ENCODE measurements around the gene ASCC1. TPM values are rescaled to one million over a fixed set of nuclear protein-coding genes. Genes with fewer than 3 reads are reported as not detected.
A peak's percentile ranks its signal among the peaks of the same experiment; 100 is the strongest.

The ASCC1 gene
- total RNA-seq, 2 experiments from 2014 or later, result 28.5 to 34.4 TPM

- no peaks in the 10 kb centered on the region for H3K27me3 Mint-ChIP-seq
- ATAC-seq (ENCODE audit: low read depth) (no peak), DNase-seq (no peak)
- POLR2A ChIA-PET, result interaction anchor here (0.6 kb wide), 1 partner anchor 32 kb away, joined by 3 read pairs; no protein-coding TSS in a partner anchor
- peak overlapping the region; percentile 71 for H3K4me3 Mint-ChIP-seq
- no peaks in the 10 kb centered on the region for H3K9me3 Mint-ChIP-seq
- peak overlapping the region; percentile 76 for H3K27ac Mint-ChIP-seq
- H3K36me3 Mint-ChIP-seq, result peaks cover 48% of the 10 kb centered on the region
- H3K4me1 Mint-ChIP-seq, result peaks cover 76% of the 10 kb centered on the region
Observed at GRCh38 chr10:72081772-72082590, 134.1 kb downstream of the ASCC1 start.

- no peaks in the 10 kb centered on the region for H3K9me3 Mint-ChIP-seq
- ATAC-seq (ENCODE audit: low read depth) (no peak), DNase-seq (no peak)
- POLR2A ChIA-PET, result interaction anchor here (0.9 kb wide), 1 partner anchor 135 kb away, joined by 3 read pairs; the partner anchor contains the start of genes ANAPC16 and ASCC1
- H3K36me3 Mint-ChIP-seq, result peaks cover 46% of the 10 kb centered on the region
- H3K4me3 Mint-ChIP-seq, result peak overlapping the region; percentile 71
- peak overlapping the region; percentile 76 for H3K27ac Mint-ChIP-seq
- H3K4me1 Mint-ChIP-seq, result peaks cover 81% of the 10 kb centered on the region
- no peaks in the 10 kb centered on the region for H3K27me3 Mint-ChIP-seq
Observed at GRCh38 chr10:72081210-72081609, 134.9 kb downstream of the ASCC1 start.

GRCh38 chr10:72080042-72080975 lies 135.8 kb downstream of the ASCC1 start:
- Mint-ChIP-seq H3K4me3 (peak overlapping the region; percentile 71), H3K4me1 (peaks cover 78% of the 10 kb centered on the region), H3K27ac (peak overlapping the region; percentile 83), H3K36me3 (peaks cover 42% of the 10 kb centered on the region), H3K27me3 (no peaks in the 10 kb centered on the region), H3K9me3 (no peaks in the 10 kb centered on the region)
- no peak for ATAC-seq (ENCODE audit: low read depth)
- POLR2A ChIA-PET, result interaction anchor here (0.6 to 2.7 kb wide), 5 partner anchors 8 to 255 kb away, joined by 3 to 29 read pairs (median 4); partner anchors contain the start of genes ANAPC16, ASCC1 and SPOCK2
- no peak for DNase-seq

- peaks cover 36% of the 10 kb centered on the region for H3K36me3 Mint-ChIP-seq
- H3K27ac Mint-ChIP-seq, result peak overlapping the region; percentile 83
- peaks cover 72% of the 10 kb centered on the region for H3K4me1 Mint-ChIP-seq
- DNase-seq (peak; percentile 57), ATAC-seq (ENCODE audit: low read depth) (peak; percentile 43)
- POLR2A ChIA-PET, result interaction anchor here (0.6 to 2.7 kb wide), 7 partner anchors 9 to 256 kb away, joined by 3 to 29 read pairs (median 4); partner anchors contain the start of gene SPOCK2
- no peaks in the 10 kb centered on the region for H3K9me3 Mint-ChIP-seq
- peak overlapping the region; percentile 71 for H3K4me3 Mint-ChIP-seq
- H3K27me3 Mint-ChIP-seq, result no peaks in the 10 kb centered on the region
Observed at GRCh38 chr10:72079356-72079755, 136.7 kb downstream of the ASCC1 start.

- Mint-ChIP-seq H3K36me3 (peaks cover 40% of the 10 kb centered on the region), H3K4me1 (peaks cover 62% of the 10 kb centered on the region), H3K9me3 (no peaks in the 10 kb centered on the region), H3K27ac (peak overlapping the region; percentile 81), H3K4me3 (peak overlapping the region; percentile 59), H3K27me3 (no peaks in the 10 kb centered on the region)
- POLR2A ChIA-PET, result interaction anchor here (2.0 to 2.4 kb wide), 2 partner anchors 8 to 12 kb away, joined by 5 to 9 read pairs; no protein-coding TSS in a partner anchor
- peak; percentile 23 for DNase-seq
- no peak for ATAC-seq (ENCODE audit: low read depth)
Observed at GRCh38 chr10:72077275-72077990, 138.6 kb downstream of the ASCC1 start.

- ATAC-seq (ENCODE audit: low read depth), result no peak
- H3K4me3 Mint-ChIP-seq, result peak overlapping the region; percentile 7
- POLR2A ChIA-PET, result interaction anchor here (2.0 to 2.4 kb wide), 2 partner anchors 9 to 13 kb away, joined by 5 to 9 read pairs; no protein-coding TSS in a partner anchor
- H3K4me1 Mint-ChIP-seq, result peaks cover 59% of the 10 kb centered on the region
- no peaks in the 10 kb centered on the region for H3K9me3 Mint-ChIP-seq
- peak overlapping the region; percentile 50 for H3K27ac Mint-ChIP-seq
- no peaks in the 10 kb centered on the region for H3K27me3 Mint-ChIP-seq
- peaks cover 43% of the 10 kb centered on the region for H3K36me3 Mint-ChIP-seq
- no peak for DNase-seq
Observed at GRCh38 chr10:72076756-72077155, 139.3 kb downstream of the ASCC1 start.

GRCh38 chr10:72075376-72076115 lies 140.5 kb downstream of the ASCC1 start:
- DNase-seq, result no peak
- Mint-ChIP-seq H3K9me3 (no peaks in the 10 kb centered on the region), H3K27ac (peak overlapping the region; percentile 64), H3K4me1 (peaks cover 61% of the 10 kb centered on the region), H3K36me3 (peaks cover 42% of the 10 kb centered on the region), H3K27me3 (no peaks in the 10 kb centered on the region), H3K4me3 (no peak overlapping the region)
- no peak for ATAC-seq (ENCODE audit: low read depth)
- POLR2A ChIA-PET, result interaction anchor here (0.5 to 2.4 kb wide), 4 partner anchors 10 to 14 kb away, joined by 3 to 9 read pairs (median 4); no protein-coding TSS in a partner anchor

GRCh38 chr10:72074574-72075375 lies 141.3 kb downstream of the ASCC1 start:
- no peak overlapping the region for H3K4me3 Mint-ChIP-seq
- peaks cover 39% of the 10 kb centered on the region for H3K36me3 Mint-ChIP-seq
- H3K27me3 Mint-ChIP-seq, result no peaks in the 10 kb centered on the region
- H3K4me1 Mint-ChIP-seq, result peaks cover 58% of the 10 kb centered on the region
- POLR2A ChIA-PET, result interaction anchor here (0.5 to 2.4 kb wide), 3 partner anchors 9 to 271 kb away, joined by 3 to 5 read pairs (median 4); no protein-coding TSS in a partner anchor
- no peak for ATAC-seq (ENCODE audit: low read depth)
- H3K9me3 Mint-ChIP-seq, result no peaks in the 10 kb centered on the region
- H3K27ac Mint-ChIP-seq, result peak overlapping the region; percentile 68
- no peak for DNase-seq

- H3K4me1 Mint-ChIP-seq, result peaks cover 52% of the 10 kb centered on the region
- peak overlapping the region; percentile 68 for H3K27ac Mint-ChIP-seq
- ATAC-seq (ENCODE audit: low read depth) (no peak), DNase-seq (no peak)
- H3K9me3 Mint-ChIP-seq, result no peaks in the 10 kb centered on the region
- POLR2A ChIA-PET, result interaction anchor here (0.5 to 1.5 kb wide), 5 partner anchors 10 to 272 kb away, joined by 3 to 5 read pairs (median 3); no protein-coding TSS in a partner anchor
- peaks cover 41% of the 10 kb centered on the region for H3K36me3 Mint-ChIP-seq
- no peaks in the 10 kb centered on the region for H3K27me3 Mint-ChIP-seq
- H3K4me3 Mint-ChIP-seq, result no peak overlapping the region
Observed at GRCh38 chr10:72073708-72074573, 142.1 kb downstream of the ASCC1 start.

GRCh38 chr10:72072639-72073038 lies 143.4 kb downstream of the ASCC1 start:
- ATAC-seq (ENCODE audit: low read depth) (no peak), DNase-seq (no peak)
- Mint-ChIP-seq H3K27me3 (no peaks in the 10 kb centered on the region), H3K4me3 (no peak overlapping the region), H3K27ac (peak overlapping the region; percentile 3), H3K36me3 (peaks cover 33% of the 10 kb centered on the region), H3K4me1 (peaks cover 44% of the 10 kb centered on the region), H3K9me3 (no peaks in the 10 kb centered on the region)
- POLR2A ChIA-PET, result interaction anchor here (0.6 to 1.5 kb wide), 5 partner anchors 10 to 35 kb away, joined by 3 to 6 read pairs (median 4); no protein-coding TSS in a partner anchor
